ENCODE results near the gene ARHGEF4. TPM values are rescaled to one million over a fixed set of nuclear protein-coding genes. Genes with fewer than 3 reads are reported as not detected.

The ARHGEF4 gene, protein sequence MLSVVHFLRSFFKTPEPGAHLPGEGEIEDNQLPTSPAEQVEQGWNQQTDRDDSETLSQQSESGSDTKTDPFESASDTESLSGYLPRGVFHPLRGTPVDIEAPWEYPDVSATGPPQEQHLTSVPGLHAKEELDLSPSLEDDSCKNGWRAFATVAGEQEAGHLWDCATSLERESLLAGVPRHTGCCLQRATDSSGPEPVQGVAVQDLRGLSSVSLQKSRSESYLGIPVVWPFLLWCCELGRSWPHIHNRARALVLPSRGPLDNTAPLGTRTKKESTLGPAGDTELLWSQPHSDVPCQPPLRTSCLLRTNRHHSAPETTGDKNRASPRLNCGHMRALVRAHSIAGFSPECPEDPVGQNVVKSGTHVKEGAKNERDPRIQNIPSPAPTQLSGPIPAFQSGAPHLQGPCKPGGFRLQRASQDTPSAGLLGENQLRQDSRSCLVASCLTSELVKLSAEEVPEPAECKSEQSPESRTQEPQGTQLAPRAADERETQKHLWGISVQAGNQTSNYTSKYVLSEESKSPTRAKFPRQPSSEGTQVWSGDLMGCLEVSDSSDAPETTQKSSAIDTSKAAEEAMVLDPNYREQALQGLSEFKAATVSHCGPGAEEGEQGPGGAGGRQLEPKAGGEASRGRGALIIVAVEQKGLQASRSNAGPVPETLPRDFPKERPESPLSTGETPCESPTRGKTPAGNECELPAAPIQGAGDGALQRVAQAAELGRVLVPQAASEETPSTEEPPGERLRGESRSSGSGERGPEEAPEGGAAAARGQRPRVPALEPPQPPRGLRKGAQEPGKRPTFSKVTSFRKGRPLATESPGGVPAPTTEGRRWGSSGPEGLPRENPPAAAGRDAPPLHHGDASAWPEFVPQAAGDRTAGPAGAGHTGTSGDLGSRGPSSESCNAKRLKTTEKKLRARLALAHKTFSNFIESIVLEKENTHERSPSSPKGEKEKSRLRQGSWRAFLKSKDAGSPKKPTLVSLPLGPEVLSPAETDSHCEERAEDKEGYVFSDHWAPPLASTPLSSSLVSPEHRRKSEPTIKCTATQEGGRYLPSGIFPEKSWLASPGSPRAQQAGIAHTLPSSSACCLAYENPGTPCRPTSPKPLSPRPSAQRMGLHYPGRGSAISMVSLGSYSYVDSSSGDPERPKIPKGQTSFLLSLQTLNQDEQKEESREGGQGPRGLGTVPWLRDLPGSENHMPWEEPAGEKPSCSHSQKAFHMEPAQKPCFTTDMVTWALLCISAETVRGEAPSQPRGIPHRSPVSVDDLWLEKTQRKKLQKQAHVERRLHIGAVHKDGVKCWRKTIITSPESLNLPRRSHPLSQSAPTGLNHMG (N-terminal part only)
- total RNA-seq (2021; ENCODE audit: unreplicated experiment), result 26.6 TPM
- 13.6 and 18.0 TPM in 2 replicates for polyA plus RNA-seq (2012)
- Bru-seq, nascent RNA, result percentile 67 among the genes with signal in this experiment
- BruChase-seq, experiment 1, labeled RNA remaining after a 6-hour chase, result percentile 60 among the genes with signal in this experiment
- percentile 60 among the genes with signal in this experiment for BruChase-seq, experiment 2, labeled RNA remaining after a 2-hour chase
- long read RNA-seq, partial matches to known transcripts, result 12 of 36 reads
- long read RNA-seq, other reads (novel, unspliced or antisense), result 23 of 36 reads

DNA sequence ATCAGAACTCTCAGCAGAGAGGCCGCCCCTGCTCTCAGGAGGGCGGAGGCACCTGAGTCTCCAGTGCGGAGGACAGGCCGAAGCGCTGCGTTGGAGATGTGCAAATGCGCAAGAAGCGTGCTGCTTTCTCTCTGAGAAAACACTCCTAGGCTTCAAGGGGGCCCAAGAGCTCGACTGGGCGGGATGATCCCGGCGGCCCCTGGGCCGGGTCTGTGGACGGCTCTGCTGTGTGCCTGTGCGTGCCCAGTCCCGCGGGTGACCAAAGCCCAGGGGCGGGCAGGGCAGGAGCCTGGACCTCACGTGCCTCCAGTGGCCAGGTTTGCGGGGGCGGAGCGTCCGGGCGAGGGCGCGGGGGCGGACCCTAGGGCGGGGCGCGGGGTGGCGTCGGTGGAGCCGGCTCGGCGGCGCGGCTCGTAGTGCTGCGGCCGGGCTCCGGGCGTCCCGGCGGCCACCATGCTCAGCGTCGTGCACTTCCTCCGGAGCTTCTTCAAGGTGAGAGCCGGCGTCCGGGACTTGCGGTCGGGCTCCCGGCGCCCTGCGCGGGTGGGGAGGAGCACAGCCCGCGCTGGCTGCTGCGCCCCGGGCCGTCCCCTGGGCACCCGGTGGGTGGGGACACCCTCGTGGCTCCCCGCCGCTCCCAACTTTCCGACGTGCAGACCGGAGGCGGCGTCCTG lies at the start of gene ARHGEF4:
Gene ARHGEF4, plus strand, starts transcription at position 414 of the 674 bp plus-strand sequence. Its CDS starts 40 bp downstream, at position 454.
- Histone ChIP-seq H3K4me2 (ENCODE audit: low read length) (peak within 1 kb of the TSS; percentile 96), H3K9me2 (ENCODE audit: insufficient read depth) (no peaks in the 10 kb centered on the region), H3K4me3 (replicated peaks in 1 of 2; ENCODE audit: low read depth in 1 of 2, low read length in 2 of 2) (peak within 1 kb of the TSS; percentile 80 to 87), H3K79me2 (ENCODE audit: insufficient read depth, low read length) (peaks cover 35% of the 10 kb centered on the region; the same call in 1 of the 2 replicates), H3K27me3 (ENCODE audit: insufficient read depth, low read length) (no peaks in the 10 kb centered on the region), H3K9ac (ENCODE audit: low read length) (peak within 1 kb of the TSS; percentile 78), H4K20me1 (ENCODE audit: insufficient read depth) (no peaks in the 10 kb centered on the region), H2AFZ (ENCODE audit: low read depth, low read length, poor library complexity, severe bottlenecking) (peak within 1 kb of the TSS; percentile 67), H3K27ac (ENCODE audit: low read depth, low read length) (peak within 1 kb of the TSS; percentile 75), H3K36me3 (ENCODE audit: control insufficient read depth in 1 of 2, insufficient read depth in 2 of 2, low read length in 2 of 2) (no peaks in the 10 kb centered on the region), H3K4me1 (ENCODE audit: control insufficient read depth in 1 of 2, insufficient read depth in 2 of 2, low read length in 2 of 2) (peaks cover 12% of the 10 kb centered on the region in 2 experiments; a peak in 3 of 4 replicates), H3K9me3 (ENCODE audit: control insufficient read depth in 1 of 2, insufficient read depth in 1 of 2, low read depth in 1 of 2, low read length in 2 of 2) (no peaks in the 10 kb centered on the region)
- ChIA-PET POLR2A (no interaction called here), RAD21 (ENCODE audit: low non-redundant PET in 1 of 2, low total read pairs in 2 of 2, uncharacterized antibody in 2 of 2, unreplicated experiment in 2 of 2) (no interaction called here), CTCF (no interaction called here)
- DNase-seq (ENCODE audit: low read depth, low spot score), result peak; percentile 50
- BruUV-seq (replicated peaks), result no TSS peak
- peak; percentile 90 for ATAC-seq
- intact Hi-C loops (cut with micrococcal nuclease), result no loop called here
- TF ChIP-seq SP1 (IDR thresholded peaks at IDR 0.05; ENCODE audit: low read depth), result no peak
- TF ChIP-seq, protein P1, sequence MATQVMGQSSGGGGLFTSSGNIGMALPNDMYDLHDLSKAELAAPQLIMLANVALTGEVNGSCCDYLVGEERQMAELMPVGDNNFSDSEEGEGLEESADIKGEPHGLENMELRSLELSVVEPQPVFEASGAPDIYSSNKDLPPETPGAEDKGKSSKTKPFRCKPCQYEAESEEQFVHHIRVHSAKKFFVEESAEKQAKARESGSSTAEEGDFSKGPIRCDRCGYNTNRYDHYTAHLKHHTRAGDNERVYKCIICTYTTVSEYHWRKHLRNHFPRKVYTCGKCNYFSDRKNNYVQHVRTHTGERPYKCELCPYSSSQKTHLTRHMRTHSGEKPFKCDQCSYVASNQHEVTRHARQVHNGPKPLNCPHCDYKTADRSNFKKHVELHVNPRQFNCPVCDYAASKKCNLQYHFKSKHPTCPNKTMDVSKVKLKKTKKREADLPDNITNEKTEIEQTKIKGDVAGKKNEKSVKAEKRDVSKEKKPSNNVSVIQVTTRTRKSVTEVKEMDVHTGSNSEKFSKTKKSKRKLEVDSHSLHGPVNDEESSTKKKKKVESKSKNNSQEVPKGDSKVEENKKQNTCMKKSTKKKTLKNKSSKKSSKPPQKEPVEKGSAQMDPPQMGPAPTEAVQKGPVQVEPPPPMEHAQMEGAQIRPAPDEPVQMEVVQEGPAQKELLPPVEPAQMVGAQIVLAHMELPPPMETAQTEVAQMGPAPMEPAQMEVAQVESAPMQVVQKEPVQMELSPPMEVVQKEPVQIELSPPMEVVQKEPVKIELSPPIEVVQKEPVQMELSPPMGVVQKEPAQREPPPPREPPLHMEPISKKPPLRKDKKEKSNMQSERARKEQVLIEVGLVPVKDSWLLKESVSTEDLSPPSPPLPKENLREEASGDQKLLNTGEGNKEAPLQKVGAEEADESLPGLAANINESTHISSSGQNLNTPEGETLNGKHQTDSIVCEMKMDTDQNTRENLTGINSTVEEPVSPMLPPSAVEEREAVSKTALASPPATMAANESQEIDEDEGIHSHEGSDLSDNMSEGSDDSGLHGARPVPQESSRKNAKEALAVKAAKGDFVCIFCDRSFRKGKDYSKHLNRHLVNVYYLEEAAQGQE (IDR thresholded peaks at IDR 0.05; ENCODE audit: low read depth), result no peak
- peak; percentile 73 for TF ChIP-seq POLR2A (IDR thresholded peaks at IDR 0.05; ENCODE audit: borderline replicate concordance, extremely low read depth, insufficient read depth, insufficient read length)
- TF ChIP-seq SIN3A (IDR thresholded peaks at IDR 0.05; ENCODE audit: low read depth), result 0 out of 2 replicates have a peak, but pooled peaks have one; percentile 17
- TF ChIP-seq, protein P2, sequence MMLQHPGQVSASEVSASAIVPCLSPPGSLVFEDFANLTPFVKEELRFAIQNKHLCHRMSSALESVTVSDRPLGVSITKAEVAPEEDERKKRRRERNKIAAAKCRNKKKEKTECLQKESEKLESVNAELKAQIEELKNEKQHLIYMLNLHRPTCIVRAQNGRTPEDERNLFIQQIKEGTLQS (IDR thresholded peaks at IDR 0.05), result no peak
- peak; percentile 66 for TF ChIP-seq ZFX (IDR thresholded peaks at IDR 0.05)
- TF ChIP-seq TCF7L2 (IDR thresholded peaks at IDR 0.05; ENCODE audit: borderline replicate concordance, extremely low read depth, insufficient read depth, insufficient read length), result peak; percentile 66
- TF ChIP-seq EZH2phosphoT487 (IDR thresholded peaks at IDR 0.05; ENCODE audit: borderline replicate concordance), result no peak
- TF ChIP-seq JUND (IDR thresholded peaks at IDR 0.05), result no peak
- TF ChIP-seq, protein P3, sequence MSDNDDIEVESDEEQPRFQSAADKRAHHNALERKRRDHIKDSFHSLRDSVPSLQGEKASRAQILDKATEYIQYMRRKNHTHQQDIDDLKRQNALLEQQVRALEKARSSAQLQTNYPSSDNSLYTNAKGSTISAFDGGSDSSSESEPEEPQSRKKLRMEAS (IDR thresholded peaks at IDR 0.05), result peak; percentile 81
- peak; percentile 14 for TF ChIP-seq YY1 (IDR thresholded peaks at IDR 0.05; ENCODE audit: extremely low read depth, insufficient replicate concordance, low read depth, low read length)
- no peak for TF ChIP-seq ELF1 (IDR thresholded peaks at IDR 0.05; ENCODE audit: borderline replicate concordance, low read depth)
- TF ChIP-seq POLR2AphosphoS5 (IDR thresholded peaks at IDR 0.05; ENCODE audit: low read depth, low read length), result peak; percentile 72
- TF ChIP-seq EGR1 (IDR thresholded peaks at IDR 0.05; ENCODE audit: low read depth), result peak; percentile 98

Measured in HCT116 (cell line).